ENCODE measurements around the gene CRYGS.

Gene CRYGS

DNA sequence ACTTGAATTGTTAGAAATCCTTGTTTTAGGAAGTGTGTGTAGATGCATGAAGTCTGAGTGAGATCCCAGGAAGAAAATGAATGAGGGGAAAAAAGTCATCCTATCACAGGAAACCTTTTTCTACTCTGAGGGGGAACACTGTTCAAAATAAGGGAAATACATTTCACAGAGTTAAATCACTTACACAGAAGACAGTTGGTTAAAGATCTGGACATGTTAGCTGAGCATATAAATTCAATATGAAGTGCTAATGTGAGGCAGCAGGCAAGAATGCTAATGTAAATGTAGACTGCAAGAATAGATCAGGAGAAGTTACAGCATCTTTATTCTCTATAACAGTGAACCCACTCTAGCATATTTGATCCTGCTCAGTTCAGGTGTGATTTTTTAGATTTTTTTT, 20.4 kb upstream of the CRYGS start:
- H4K20me1 ChIP-seq (ENCODE audit: insufficient read depth, low read length) = no peaks in the 10 kb centered on the region
- no peak overlapping the region for H3K27ac ChIP-seq (ENCODE audit: low read length)
- H3K9me3 ChIP-seq (replicated peaks; ENCODE audit: insufficient read depth, low read length) = no peaks in the 10 kb centered on the region
- H3K4me3 ChIP-seq (ENCODE audit: low read length) = no peak overlapping the region
- H3K4me2 ChIP-seq (ENCODE audit: low read depth, low read length) = no peak overlapping the region
- H2AFZ ChIP-seq (ENCODE audit: low read length) = no peak overlapping the region
- H3K36me3 ChIP-seq (replicated peaks; ENCODE audit: insufficient read depth, low read length) = no peaks in the 10 kb centered on the region
- H3K9ac ChIP-seq (ENCODE audit: low read length) = no peak overlapping the region
- peaks cover 26% of the 10 kb centered on the region for H3K79me2 ChIP-seq (ENCODE audit: low read length)
- no peaks in the 10 kb centered on the region for H3K9me2 ChIP-seq (replicated peaks; ENCODE audit: insufficient read depth, low read length)
- peaks cover 19% of the 10 kb centered on the region for H3F3A ChIP-seq (ENCODE audit: insufficient read depth, low read length)
- H3K4me1 ChIP-seq (ENCODE audit: low read length) = peaks cover 13% of the 10 kb centered on the region; the same call in 1 of the 2 replicates
- H3K27me3 ChIP-seq (replicated peaks; ENCODE audit: insufficient read depth, low read length) = no peaks in the 10 kb centered on the region
- no peak for DNase-seq
- TF ChIP-seq EZH2phosphoT487 (IDR thresholded peaks at IDR 0.05; ENCODE audit: low read length) = no peak
- TF ChIP-seq, protein P1, sequence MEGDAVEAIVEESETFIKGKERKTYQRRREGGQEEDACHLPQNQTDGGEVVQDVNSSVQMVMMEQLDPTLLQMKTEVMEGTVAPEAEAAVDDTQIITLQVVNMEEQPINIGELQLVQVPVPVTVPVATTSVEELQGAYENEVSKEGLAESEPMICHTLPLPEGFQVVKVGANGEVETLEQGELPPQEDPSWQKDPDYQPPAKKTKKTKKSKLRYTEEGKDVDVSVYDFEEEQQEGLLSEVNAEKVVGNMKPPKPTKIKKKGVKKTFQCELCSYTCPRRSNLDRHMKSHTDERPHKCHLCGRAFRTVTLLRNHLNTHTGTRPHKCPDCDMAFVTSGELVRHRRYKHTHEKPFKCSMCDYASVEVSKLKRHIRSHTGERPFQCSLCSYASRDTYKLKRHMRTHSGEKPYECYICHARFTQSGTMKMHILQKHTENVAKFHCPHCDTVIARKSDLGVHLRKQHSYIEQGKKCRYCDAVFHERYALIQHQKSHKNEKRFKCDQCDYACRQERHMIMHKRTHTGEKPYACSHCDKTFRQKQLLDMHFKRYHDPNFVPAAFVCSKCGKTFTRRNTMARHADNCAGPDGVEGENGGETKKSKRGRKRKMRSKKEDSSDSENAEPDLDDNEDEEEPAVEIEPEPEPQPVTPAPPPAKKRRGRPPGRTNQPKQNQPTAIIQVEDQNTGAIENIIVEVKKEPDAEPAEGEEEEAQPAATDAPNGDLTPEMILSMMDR (IDR thresholded peaks at IDR 0.05; ENCODE audit: low read length) = no peak
- TF ChIP-seq EZH2 (optimal IDR thresholded peaks at IDR 0.05; ENCODE audit: low read depth, low read length) = no peak

DNA sequence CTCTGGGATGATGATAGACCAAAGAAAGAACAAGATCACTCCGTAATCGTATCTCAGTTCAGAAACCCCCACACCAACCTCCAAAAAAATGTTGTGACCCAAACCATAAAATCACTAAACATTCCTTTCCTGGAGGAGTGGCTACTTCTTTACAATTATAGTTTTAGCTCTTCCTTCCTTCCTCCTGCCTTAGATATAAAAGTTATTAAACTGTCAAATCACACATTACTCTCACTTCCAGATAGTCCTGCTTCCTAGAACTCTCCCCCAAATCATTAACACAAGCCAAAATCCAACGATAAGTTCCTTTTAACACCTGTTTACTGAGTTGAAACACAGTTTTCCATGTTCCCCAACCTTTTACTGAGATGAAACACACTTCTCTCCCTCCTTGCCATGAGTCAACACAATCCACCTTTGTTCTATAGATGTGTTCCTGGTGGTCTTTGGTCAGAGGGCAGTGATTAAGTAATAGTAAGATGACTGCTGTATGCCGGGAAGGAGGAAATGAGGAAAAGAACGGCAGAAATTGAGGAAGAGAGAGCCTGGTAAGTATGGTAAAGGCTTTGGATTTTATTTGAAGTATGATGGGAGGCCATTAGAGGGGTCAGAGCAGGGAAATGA, 8.3 kb upstream of the CRYGS start:
- Histone ChIP-seq H3K79me2 (ENCODE audit: low read length) (no peaks in the 10 kb centered on the region), H3K9me3 (replicated peaks; ENCODE audit: insufficient read depth, low read length) (no peaks in the 10 kb centered on the region), H4K20me1 (ENCODE audit: insufficient read depth, low read length) (no peaks in the 10 kb centered on the region), H3K4me3 (ENCODE audit: low read length) (no peak overlapping the region), H3K4me2 (ENCODE audit: low read depth, low read length) (no peak overlapping the region), H2AFZ (ENCODE audit: low read length) (no peak overlapping the region), H3K36me3 (replicated peaks; ENCODE audit: insufficient read depth, low read length) (no peaks in the 10 kb centered on the region), H3K9me2 (replicated peaks; ENCODE audit: insufficient read depth, low read length) (no peaks in the 10 kb centered on the region), H3K9ac (ENCODE audit: low read length) (no peak overlapping the region), H3K27ac (ENCODE audit: low read length) (no peak overlapping the region), H3F3A (ENCODE audit: insufficient read depth, low read length) (no peaks in the 10 kb centered on the region), H3K4me1 (ENCODE audit: low read length) (no peaks in the 10 kb centered on the region), H3K27me3 (replicated peaks; ENCODE audit: insufficient read depth, low read length) (no peaks in the 10 kb centered on the region)
- TF ChIP-seq EZH2phosphoT487 (IDR thresholded peaks at IDR 0.05; ENCODE audit: low read length) (no peak), EZH2 (optimal IDR thresholded peaks at IDR 0.05; ENCODE audit: low read depth, low read length) (no peak)
- TF ChIP-seq, protein P1 (IDR thresholded peaks at IDR 0.05; ENCODE audit: low read length) = no peak
- DNase-seq = no peak

- Histone ChIP-seq H3K27ac (ENCODE audit: low read length) (no peak overlapping the region), H2AFZ (ENCODE audit: low read length) (no peak overlapping the region), H4K20me1 (ENCODE audit: insufficient read depth, low read length) (no peaks in the 10 kb centered on the region), H3K9ac (ENCODE audit: low read length) (no peak overlapping the region), H3K27me3 (replicated peaks; ENCODE audit: insufficient read depth, low read length) (no peaks in the 10 kb centered on the region), H3K79me2 (ENCODE audit: low read length) (no peaks in the 10 kb centered on the region), H3K36me3 (replicated peaks; ENCODE audit: insufficient read depth, low read length) (no peaks in the 10 kb centered on the region), H3K4me1 (ENCODE audit: low read length) (no peaks in the 10 kb centered on the region), H3K9me3 (replicated peaks; ENCODE audit: insufficient read depth, low read length) (no peaks in the 10 kb centered on the region), H3K4me2 (ENCODE audit: low read depth, low read length) (no peak overlapping the region), H3K4me3 (ENCODE audit: low read length) (no peak overlapping the region), H3K9me2 (replicated peaks; ENCODE audit: insufficient read depth, low read length) (no peaks in the 10 kb centered on the region), H3F3A (ENCODE audit: insufficient read depth, low read length) (no peaks in the 10 kb centered on the region)
- no peak for DNase-seq
- TF ChIP-seq, protein P1 (IDR thresholded peaks at IDR 0.05; ENCODE audit: low read length) = no peak
- TF ChIP-seq EZH2 (optimal IDR thresholded peaks at IDR 0.05; ENCODE audit: low read depth, low read length) (no peak), EZH2phosphoT487 (IDR thresholded peaks at IDR 0.05; ENCODE audit: low read length) (no peak)
Observed at GRCh38 chr3:186551387-186551786, 7.2 kb upstream of the CRYGS start.

Measured in MM.1S (cell line).